MM.1S (cell line): Measurements from ENCODE around the gene LANCL1.

Source experiments
- DNase-seq: peaks from one replicate; pipeline ENCODE4 v3.0.0-alpha.2; 2015
- H2AFZ ChIP-seq: fragments of 300-600 bp; sonication (generic); 2 replicates; pipeline ENCODE4 v1.6.0; 2016; ENCODE audit warnings: antibody characterized with exemption, low read length
- H3F3A ChIP-seq: fragments of 300-600 bp; sonication (generic); 2 replicates; pipeline ENCODE4 v1.6.1; 2016; ENCODE audit warnings: mild to moderate bottlenecking, antibody characterized with exemption, low read length, moderate library complexity, mixed read lengths; ENCODE audit not compliant: insufficient read depth
- H3K27ac ChIP-seq: fragments of 300-600 bp; sonication (generic); 2 replicates; pipeline ENCODE4 v1.5.1; 2016; ENCODE audit warnings: mild to moderate bottlenecking, low read length
- H3K27me3 ChIP-seq: fragments of 300-600 bp; sonication (generic); replicated peaks from 2 replicates; pipeline ENCODE4 v1.6.0; 2016; ENCODE audit warnings: low read length; ENCODE audit not compliant: insufficient read depth
- H3K36me3 ChIP-seq: fragments of 300-600 bp; sonication (generic); replicated peaks from 2 replicates; pipeline ENCODE4 v1.6.1; 2016; ENCODE audit warnings: mild to moderate bottlenecking, low read length, mixed read lengths; ENCODE audit not compliant: insufficient read depth
- H3K4me1 ChIP-seq: fragments of 300-600 bp; sonication (generic); 2 replicates; pipeline ENCODE4 v1.6.1; 2016; ENCODE audit warnings: low read length, mixed read lengths
- H3K4me2 ChIP-seq: fragments of 300-600 bp; sonication (generic); 2 replicates; pipeline ENCODE4 v1.6.0; 2016; ENCODE audit warnings: low read depth, low read length
- H3K4me3 ChIP-seq: fragments of 300-600 bp; sonication (generic); 2 replicates; pipeline ENCODE4 v1.5.1; 2016; ENCODE audit warnings: low read length, mixed read lengths
- H3K79me2 ChIP-seq: fragments of 300-600 bp; sonication (generic); 2 replicates; pipeline ENCODE4 v1.6.1; 2016; ENCODE audit warnings: mixed run types, low read length, mixed read lengths
- H3K9ac ChIP-seq: fragments of 300-600 bp; sonication (generic); 2 replicates; pipeline ENCODE4 v1.6.1; 2016; ENCODE audit warnings: low read length, mixed read lengths
- H3K9me2 ChIP-seq: fragments of 300-600 bp; sonication (generic); replicated peaks from 2 replicates; pipeline ENCODE4 v1.6.1; 2016; ENCODE audit warnings: mild to moderate bottlenecking, low read length, mixed read lengths; ENCODE audit not compliant: insufficient read depth
- H3K9me3 ChIP-seq: fragments of 300-600 bp; sonication (generic); replicated peaks from 2 replicates; pipeline ENCODE4 v1.6.1; 2016; ENCODE audit warnings: mild to moderate bottlenecking, low read length, mixed read lengths; ENCODE audit not compliant: insufficient read depth
- H4K20me1 ChIP-seq: fragments of 300-600 bp; sonication (generic); 2 replicates; pipeline ENCODE4 v1.6.1; 2016; ENCODE audit warnings: mild to moderate bottlenecking, low read length, moderate library complexity, mixed read lengths; ENCODE audit not compliant: insufficient read depth
- CTCF ChIP-seq: fragments of 300-600 bp; sonication (generic); IDR thresholded peaks from 2 replicates; pipeline ENCODE4 v1.5.1; 2016; ENCODE audit warnings: antibody characterized with exemption, low read length, mixed read lengths
- EZH2 ChIP-seq: fragments of 300-600 bp; sonication (generic); optimal IDR thresholded peaks from 2 replicates; pipeline ENCODE3; 2017; ENCODE audit warnings: low read depth, mild to moderate bottlenecking, antibody characterized with exemption, low read length, mixed read lengths
- EZH2phosphoT487 ChIP-seq: fragments of 300-600 bp; sonication (generic); IDR thresholded peaks from 2 replicates; pipeline ENCODE4 v1.6.1; 2018; ENCODE audit warnings: antibody characterized with exemption, low read length

Gene LANCL1

GRCh38 chr2:210459407-210459806, 17.2 kb downstream of the LANCL1 start:
- H3K4me2 ChIP-seq: no peak overlapping the region
- H3K4me1 ChIP-seq: no peaks in the 10 kb centered on the region
- H3K4me3 ChIP-seq: no peak overlapping the region
- no peak overlapping the region for H3K27ac ChIP-seq
- no peaks in the 10 kb centered on the region for H4K20me1 ChIP-seq
- H3F3A ChIP-seq: no peaks in the 10 kb centered on the region
- no peak for TF ChIP-seq EZH2phosphoT487
- TF ChIP-seq EZH2: no peak
- TF ChIP-seq CTCF: no peak
- no peaks in the 10 kb centered on the region for H3K9me3 ChIP-seq
- no peak for DNase-seq
- no peaks in the 10 kb centered on the region for H3K36me3 ChIP-seq
- H2AFZ ChIP-seq: no peak overlapping the region
- H3K27me3 ChIP-seq: no peaks in the 10 kb centered on the region
- no peak overlapping the region for H3K9ac ChIP-seq
- H3K9me2 ChIP-seq: no peaks in the 10 kb centered on the region
- no peaks in the 10 kb centered on the region for H3K79me2 ChIP-seq

GRCh38 chr2:210458395-210458794, 18.2 kb downstream of the LANCL1 start:
- Histone ChIP-seq H3K9me3 (no peaks in the 10 kb centered on the region), H3K27me3 (no peaks in the 10 kb centered on the region), H3K4me3 (no peak overlapping the region), H4K20me1 (no peaks in the 10 kb centered on the region), H2AFZ (no peak overlapping the region), H3K4me1 (no peaks in the 10 kb centered on the region), H3F3A (no peaks in the 10 kb centered on the region), H3K79me2 (no peaks in the 10 kb centered on the region), H3K4me2 (no peak overlapping the region), H3K27ac (no peak overlapping the region), H3K36me3 (no peaks in the 10 kb centered on the region), H3K9me2 (no peaks in the 10 kb centered on the region), H3K9ac (no peak overlapping the region)
- no peak for DNase-seq
- TF ChIP-seq EZH2phosphoT487: no peak
- TF ChIP-seq EZH2: no peak
- no peak for TF ChIP-seq CTCF

- Histone ChIP-seq H3K4me2 (no peak overlapping the region), H3K79me2 (no peaks in the 10 kb centered on the region), H3K4me3 (no peak overlapping the region), H4K20me1 (no peaks in the 10 kb centered on the region), H3K36me3 (no peaks in the 10 kb centered on the region), H3F3A (no peaks in the 10 kb centered on the region), H3K9me3 (no peaks in the 10 kb centered on the region), H3K27me3 (no peaks in the 10 kb centered on the region), H3K27ac (no peak overlapping the region), H3K9ac (no peak overlapping the region), H3K4me1 (no peaks in the 10 kb centered on the region), H2AFZ (no peak overlapping the region), H3K9me2 (no peaks in the 10 kb centered on the region)
- TF ChIP-seq CTCF (no peak), EZH2phosphoT487 (no peak), EZH2 (no peak)
- no peak for DNase-seq
These were observed 20.0 kb downstream of the LANCL1 start for GRCh38 chr2:210456571-210456970.
